GM23338 (cell line): ENCODE data around the gene PARVG. TPM values are rescaled to one million over a fixed set of nuclear protein-coding genes. Genes with fewer than 3 reads are reported as not detected.

Experiments used
- ATAC-seq: fragments of 200-7000 bp; cut with Tn5 transposase; 3 replicates; pipeline ENCODE4 v1.9.1; 2020
- DNase-seq: peaks from one replicate; pipeline ENCODE4 v3.0.0-alpha.2; 2015; ENCODE audit warnings: low spot score
- H2AFZ ChIP-seq: fragments of 200-600 bp; sonication (generic); 2 replicates; pipeline ENCODE4 v1.8.0; 2016; ENCODE audit warnings: antibody characterized with exemption, mild to moderate bottlenecking, moderate library complexity
- H3F3A ChIP-seq: fragments of 200-600 bp; sonication (generic); replicated peaks from 2 replicates; pipeline ENCODE4 v1.8.0; 2017; ENCODE audit warnings: antibody characterized with exemption, mixed run types, low read depth
- H3K27ac ChIP-seq: fragments of 200-600 bp; sonication (generic); 2 replicates; pipeline ENCODE4 v1.6.1; 2016; ENCODE audit warnings: low read depth
- H3K27me3 ChIP-seq: fragments of 200-600 bp; sonication (generic); 2 replicates; pipeline ENCODE4 v1.8.0; 2016; ENCODE audit warnings: mild to moderate bottlenecking, mixed run types, moderate library complexity; ENCODE audit not compliant: insufficient read depth
- H3K36me3 ChIP-seq: fragments of 200-600 bp; sonication (generic); 2 replicates; pipeline ENCODE4 v1.8.0; 2016; ENCODE audit warnings: mild to moderate bottlenecking; ENCODE audit not compliant: insufficient read depth
- H3K4me1 ChIP-seq: fragments of 200-600 bp; sonication (generic); 2 replicates; pipeline ENCODE4 v1.8.0; 2016; ENCODE audit warnings: mild to moderate bottlenecking, moderate library complexity; ENCODE audit not compliant: insufficient read depth
- H3K4me2 ChIP-seq: fragments of 200-600 bp; sonication (generic); 2 replicates; pipeline ENCODE4 v1.7.1; 2017; ENCODE audit warnings: mixed run types
- H3K4me3 ChIP-seq: fragments of 200-600 bp; sonication (generic); 2 replicates; pipeline ENCODE4 v1.6.1; 2016; ENCODE audit warnings: mixed run types
- H3K79me2 ChIP-seq: fragments of 200-600 bp; sonication (generic); replicated peaks from 2 replicates; pipeline ENCODE4 v1.8.0; 2017; ENCODE audit warnings: mild to moderate bottlenecking; ENCODE audit not compliant: insufficient read depth
- H3K9me2 ChIP-seq: fragments of 200-600 bp; sonication (generic); 2 replicates; pipeline ENCODE4 v1.8.0; 2017; ENCODE audit not compliant: insufficient read depth
- H4K20me1 ChIP-seq: fragments of 200-600 bp; sonication (generic); replicated peaks from 2 replicates; pipeline ENCODE4 v1.8.0; 2017; ENCODE audit warnings: mild to moderate bottlenecking; ENCODE audit not compliant: insufficient read depth
- H3K27ac Mint-ChIP-seq: 2 replicates; pipeline ENCODE4 v1.8.0; 2020; ENCODE audit warnings: inconsistent platforms, mild to moderate bottlenecking, moderate library complexity, mixed read lengths
- H3K27me3 Mint-ChIP-seq: 3 replicates; pipeline ENCODE4 v1.8.0; 2022; ENCODE audit warnings: low read depth, mild to moderate bottlenecking, moderate library complexity, mixed read lengths, inconsistent platforms; ENCODE audit not compliant: insufficient read depth, poor library complexity
- H3K36me3 Mint-ChIP-seq: 3 replicates; pipeline ENCODE4 v1.8.0; 2021; ENCODE audit warnings: low read depth, mild to moderate bottlenecking, inconsistent platforms, moderate library complexity, mixed read lengths
- H3K4me1 Mint-ChIP-seq: 3 replicates; pipeline ENCODE4 v1.8.0; 2020; ENCODE audit warnings: mild to moderate bottlenecking, inconsistent platforms, mixed read lengths
- H3K4me3 Mint-ChIP-seq: 3 replicates; pipeline ENCODE4 v1.8.0; 2021; ENCODE audit warnings: moderate library complexity, mild to moderate bottlenecking, inconsistent platforms, mixed read lengths
- H3K9me3 Mint-ChIP-seq: 3 replicates; pipeline ENCODE4 v1.8.0; 2020; ENCODE audit warnings: moderate library complexity, mild to moderate bottlenecking, inconsistent platforms, mixed read lengths
- CREB1 ChIP-seq: fragments of 250-450 bp; sonication (Bioruptor Pico); IDR thresholded peaks from 2 replicates; pipeline ENCODE4 v1.5.0; 2020; ENCODE audit warnings: low read depth, mild to moderate bottlenecking, moderate library complexity
- CTCF ChIP-seq, 2 experiments: fragments of 200-600 bp in 1 of 2; sonication (generic) in 1 of 2; conservative IDR thresholded peaks; 2 replicates each; pipeline versions ENCODE4 v1.5.1 to v1.6.1; 2016 to 2017; ENCODE audit warnings: antibody characterized with exemption in 2 of 2, low read depth in 2 of 2, mild to moderate bottlenecking in 2 of 2, moderate library complexity in 1 of 2
- ETS1 ChIP-seq: IDR thresholded peaks from 2 replicates; pipeline ENCODE4 v1.6.1; 2016; ENCODE audit warnings: antibody characterized with exemption
- EZH2 ChIP-seq: fragments of 200-600 bp; sonication (generic); IDR thresholded peaks from one replicate; pipeline ENCODE4 v1.8.0; 2017; ENCODE audit warnings: antibody characterized with exemption, mild to moderate bottlenecking, low read depth; ENCODE audit not compliant: unreplicated experiment
- EZH2phosphoT487 ChIP-seq: fragments of 200-600 bp; sonication (generic); IDR thresholded peaks from one replicate; pipeline ENCODE4 v1.8.1; 2018; ENCODE audit warnings: antibody characterized with exemption; ENCODE audit not compliant: unreplicated experiment
- JUNB ChIP-seq: IDR thresholded peaks from one replicate; pipeline ENCODE4 v1.6.1; 2016; ENCODE audit warnings: antibody characterized with exemption; ENCODE audit not compliant: unreplicated experiment
- NANOG ChIP-seq: IDR thresholded peaks from 2 replicates; pipeline ENCODE4 v1.6.1; 2016; ENCODE audit warnings: antibody characterized with exemption, borderline replicate concordance
- STAT1 ChIP-seq: IDR thresholded peaks from one replicate; pipeline ENCODE4 v1.6.1; 2016; ENCODE audit warnings: antibody characterized with exemption; ENCODE audit not compliant: unreplicated experiment
- ZNF114 ChIP-seq: fragments of 250-450 bp; sonication (Bioruptor Pico); IDR thresholded peaks from 2 replicates; pipeline ENCODE4 v1.5.0; 2020; ENCODE audit warnings: mild to moderate bottlenecking, moderate library complexity
- ZNF331 ChIP-seq: fragments of 250-450 bp; sonication (Bioruptor Pico); IDR thresholded peaks from 2 replicates; pipeline ENCODE4 v1.5.0; 2020; ENCODE audit warnings: low read depth, mild to moderate bottlenecking, moderate library complexity
- ZNF462 ChIP-seq: fragments of 250-450 bp; sonication (Bioruptor Pico); IDR thresholded peaks from 2 replicates; pipeline ENCODE4 v1.5.0; 2020; ENCODE audit warnings: mild to moderate bottlenecking, moderate library complexity
- polyA plus RNA-seq: library from polyadenylated mRNA; unstranded; fragments of >200 nt; fragmentation: Nextera tagmentation; extraction: Ambion mirVana; gene quantifications from 2 replicates; pipeline ENCODE4 v1.2.1, GENCODE V29; 2016
- total RNA-seq: library from RNA; depleted of rRNA; stranded (reverse); fragments of >200 nt; shearing (Covaris generic); gene quantifications from 2 replicates; pipeline ENCODE4 v1.2.3, GENCODE V29; 2014

The PARVG gene
- total and polyA plus RNA-seq, 2 experiments from 2014 or later: 0.14 to 0.31 TPM

GRCh38 chr22:44159221-44159620 lies 21.5 kb upstream of the PARVG start:
- no peak overlapping the region for H3K27ac ChIP-seq
- H3K9me3 Mint-ChIP-seq: no peaks in the 10 kb centered on the region
- no peaks in the 10 kb centered on the region for H3K9me2 ChIP-seq
- H3F3A ChIP-seq: no peaks in the 10 kb centered on the region
- TF ChIP-seq EZH2phosphoT487: no peak
- no peak for TF ChIP-seq ETS1
- no peak for TF ChIP-seq STAT1
- TF ChIP-seq CTCF (conservative IDR thresholded peaks at IDR 0.05; ENCODE audit: low read depth in 2 of 2): no peak
- no peak for TF ChIP-seq NANOG
- no peak for TF ChIP-seq ZNF331 (CRISPR knock-in tag)
- TF ChIP-seq EZH2: no peak
- no peak for TF ChIP-seq JUNB
- no peak for TF ChIP-seq ZNF462 (CRISPR knock-in tag)
- TF ChIP-seq CREB1 (CRISPR knock-in tag): no peak
- no peak for TF ChIP-seq ZNF114 (CRISPR knock-in tag)
- H3K4me1 Mint-ChIP-seq: peaks cover 39% of the 10 kb centered on the region
- no peak overlapping the region for H3K27ac Mint-ChIP-seq
- no peak overlapping the region for H3K4me2 ChIP-seq
- no peaks in the 10 kb centered on the region for H3K27me3 ChIP-seq
- no peaks in the 10 kb centered on the region for H4K20me1 ChIP-seq
- no peak overlapping the region for H3K4me3 Mint-ChIP-seq
- no peaks in the 10 kb centered on the region for H3K36me3 ChIP-seq
- DNase-seq: no peak
- no peak overlapping the region for H3K4me3 ChIP-seq
- peaks cover 10% of the 10 kb centered on the region for H3K27me3 Mint-ChIP-seq
- H2AFZ ChIP-seq: no peak overlapping the region
- peaks cover 2% of the 10 kb centered on the region; the same call in 2 of the 3 replicates for H3K36me3 Mint-ChIP-seq
- no peaks in the 10 kb centered on the region for H3K79me2 ChIP-seq
- no peak for ATAC-seq
- H3K4me1 ChIP-seq: peaks cover 12% of the 10 kb centered on the region
